Sigmoid colon (tissue), 3 donors: ENCODE results near the gene CTXN1.

ENCODE experiments used
- CTCF ChIP-seq, 4 experiments: fragments of 450-650 bp in 3 of 4; fragments of 200-600 bp in 1 of 4; IDR thresholded peaks; one replicate each; pipeline ENCODE4 v1.5.1; 2016 to 2019; ENCODE audit warnings: antibody characterized with exemption in 4 of 4, mild to moderate bottlenecking in 3 of 4, moderate library complexity in 2 of 4
- POLR2A ChIP-seq, 2 donors: fragments of 450-650 bp; IDR thresholded peaks; one replicate each; pipeline ENCODE4 v1.6.1; 2016; ENCODE audit warnings: antibody characterized with exemption in 2 of 2, mild to moderate bottlenecking in 2 of 2, moderate library complexity in 2 of 2

GRCh38 chr19:7919610-7920518 lies 6.1 kb downstream of the CTXN1 start, which contains the start of gene SNAPC2:
- no peak for TF ChIP-seq CTCF (IDR thresholded peaks at IDR 0.05)
- TF ChIP-seq POLR2A (IDR thresholded peaks at IDR 0.05) = peak; percentile 22 to 59
